ENCODE results near the gene HES6.

DNA sequence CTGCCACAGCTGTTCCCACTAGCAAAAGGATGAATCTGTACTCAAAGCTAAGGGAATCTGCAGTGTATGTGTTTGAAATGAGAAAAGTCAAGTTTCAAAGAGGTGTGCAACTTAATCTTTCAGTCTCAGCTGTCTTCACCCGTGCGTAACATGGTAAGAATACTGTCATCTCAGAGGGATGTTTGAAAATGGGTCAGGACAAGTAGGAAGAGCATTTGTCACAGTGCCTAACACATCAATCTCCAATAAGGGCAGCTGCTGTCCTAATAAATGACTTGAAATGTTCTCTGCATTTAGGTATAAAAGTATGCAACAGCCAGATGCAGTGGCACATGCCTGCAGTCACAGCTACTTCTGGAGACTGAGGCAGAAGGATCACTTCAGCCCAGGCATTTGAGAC is 49.4 kb downstream of the HES6 start:
- TF ChIP-seq, protein P1, sequence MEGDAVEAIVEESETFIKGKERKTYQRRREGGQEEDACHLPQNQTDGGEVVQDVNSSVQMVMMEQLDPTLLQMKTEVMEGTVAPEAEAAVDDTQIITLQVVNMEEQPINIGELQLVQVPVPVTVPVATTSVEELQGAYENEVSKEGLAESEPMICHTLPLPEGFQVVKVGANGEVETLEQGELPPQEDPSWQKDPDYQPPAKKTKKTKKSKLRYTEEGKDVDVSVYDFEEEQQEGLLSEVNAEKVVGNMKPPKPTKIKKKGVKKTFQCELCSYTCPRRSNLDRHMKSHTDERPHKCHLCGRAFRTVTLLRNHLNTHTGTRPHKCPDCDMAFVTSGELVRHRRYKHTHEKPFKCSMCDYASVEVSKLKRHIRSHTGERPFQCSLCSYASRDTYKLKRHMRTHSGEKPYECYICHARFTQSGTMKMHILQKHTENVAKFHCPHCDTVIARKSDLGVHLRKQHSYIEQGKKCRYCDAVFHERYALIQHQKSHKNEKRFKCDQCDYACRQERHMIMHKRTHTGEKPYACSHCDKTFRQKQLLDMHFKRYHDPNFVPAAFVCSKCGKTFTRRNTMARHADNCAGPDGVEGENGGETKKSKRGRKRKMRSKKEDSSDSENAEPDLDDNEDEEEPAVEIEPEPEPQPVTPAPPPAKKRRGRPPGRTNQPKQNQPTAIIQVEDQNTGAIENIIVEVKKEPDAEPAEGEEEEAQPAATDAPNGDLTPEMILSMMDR (IDR thresholded peaks at IDR 0.05 in 2 of 3, conservative IDR thresholded peaks at IDR 0.05 in 1 of 3; ENCODE audit: control insufficient read depth in 2 of 3, extremely low read depth in 1 of 3, insufficient read depth in 1 of 3, low read depth in 3 of 3, low read length in 3 of 3) = no peak
- TF ChIP-seq RELA (IDR thresholded peaks at IDR 0.05; ENCODE audit: borderline replicate concordance, partially characterized antibody) = no peak
- no peak for TF ChIP-seq POLR2A (IDR thresholded peaks at IDR 0.05; ENCODE audit: low read depth, low read length)
- no peak for TF ChIP-seq ASH2L (IDR thresholded peaks at IDR 0.05; ENCODE audit: borderline replicate concordance, low read depth)
- TF ChIP-seq EZH2 (IDR thresholded peaks at IDR 0.05; ENCODE audit: borderline replicate concordance, control insufficient read depth, low read depth, low read length) = no peak
- TF ChIP-seq, protein P2, sequence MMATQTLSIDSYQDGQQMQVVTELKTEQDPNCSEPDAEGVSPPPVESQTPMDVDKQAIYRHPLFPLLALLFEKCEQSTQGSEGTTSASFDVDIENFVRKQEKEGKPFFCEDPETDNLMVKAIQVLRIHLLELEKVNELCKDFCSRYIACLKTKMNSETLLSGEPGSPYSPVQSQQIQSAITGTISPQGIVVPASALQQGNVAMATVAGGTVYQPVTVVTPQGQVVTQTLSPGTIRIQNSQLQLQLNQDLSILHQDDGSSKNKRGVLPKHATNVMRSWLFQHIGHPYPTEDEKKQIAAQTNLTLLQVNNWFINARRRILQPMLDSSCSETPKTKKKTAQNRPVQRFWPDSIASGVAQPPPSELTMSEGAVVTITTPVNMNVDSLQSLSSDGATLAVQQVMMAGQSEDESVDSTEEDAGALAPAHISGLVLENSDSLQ (IDR thresholded peaks at IDR 0.05) = no peak

All from GM12878 (cell line).